K562 (cell line): ENCODE measurements around the gene UBR1. TPM values are rescaled to one million over a fixed set of nuclear protein-coding genes. Genes with fewer than 3 reads are reported as not detected.
A peak's percentile ranks its signal among the peaks of the same experiment; 100 is the strongest.
"Not testable (repeated sequence)": the region's sequence is repeated elsewhere in the genome, so short reads cannot be mapped to it uniquely, and the experiment has no call there.

Experiments used
- ATAC-seq: fragments of 200-7000 bp; cut with Tn5 transposase; 3 replicates; pipeline ENCODE4 v1.9.1; 2020; ENCODE audit warnings: moderate library complexity
- BruUV-seq: library from RNA; stranded (reverse); fragments of 400-500 nt; replicated peaks from 2 replicates; lab custom pipeline; 2021; lab: Mats Ljungman, UMichigan
- CTCF ChIA-PET: fragments of 300-600 bp; formaldehyde crosslinking; extraction: SDS; loops from one replicate; lab custom pipeline; 2021; ENCODE audit warnings: low intra/inter-chr PET ratio; lab: Yijun Ruan, JAX
- POLR2A ChIA-PET: fragments of 300-600, 350-650 bp; sonication (Branson Sonifier 250); formaldehyde crosslinking; extraction: SDS; loops from one replicate; lab custom pipeline; 2021; ENCODE audit warnings: antibody characterized with exemption, inconsistent platforms; lab: Yijun Ruan, JAX
- DNase-seq, 4 experiments: peaks; one replicate each; pipeline versions ENCODE4 v3.0.0 to v3.0.0-alpha.2; 2011 to 2018; ENCODE audit warnings: low spot score in 3 of 4, mixed read lengths in 3 of 4; ENCODE audit errors: extremely low read depth in 1 of 4
- FAIRE-seq: peaks from 2 replicates; lab custom pipeline; 2011; peaks lifted over from hg19 to GRCh38; lab: Jason Lieb, UNC
- H2AFZ ChIP-seq: 2 replicates; pipeline ENCODE4 v1.6.0; 2011; ENCODE audit warnings: low read depth, low read length, control low read depth, inconsistent platforms
- H3K27ac ChIP-seq: fragments of 200-600 bp; 3 replicates; pipeline ENCODE4 v1.8.0; 2011; ENCODE audit warnings: low read depth, mild to moderate bottlenecking, control low read depth, inconsistent platforms, low read length, moderate library complexity, mixed read lengths; ENCODE audit errors: extremely low read depth
- H3K27me3 ChIP-seq, 2 experiments: fragments of 300-600 bp in 1 of 2; 2 replicates in 1 of 2; 3 replicates in 1 of 2; pipeline versions ENCODE4 v1.6.0 to v1.8.0; 2011; ENCODE audit warnings: inconsistent platforms in 2 of 2, low read length in 2 of 2, mild to moderate bottlenecking in 1 of 2, mixed read lengths in 1 of 2, moderate library complexity in 1 of 2; ENCODE audit not compliant: control insufficient read depth in 2 of 2, insufficient read depth in 2 of 2
- H3K36me3 ChIP-seq: fragments of 300-600 bp; 3 replicates; pipeline ENCODE4 v1.8.0; 2011; ENCODE audit warnings: mild to moderate bottlenecking, low read length, inconsistent platforms; ENCODE audit not compliant: control insufficient read depth, insufficient read depth
- H3K4me1 ChIP-seq, 2 experiments: fragments of 200-600 bp in 1 of 2; replicated peaks in 1 of 2; 2 replicates in 1 of 2; 3 replicates in 1 of 2; pipeline versions ENCODE4 v1.5.1 to v1.8.0; 2011; ENCODE audit warnings: inconsistent platforms in 2 of 2, low read length in 2 of 2, mild to moderate bottlenecking in 1 of 2, mixed read lengths in 1 of 2, moderate library complexity in 1 of 2; ENCODE audit not compliant: control insufficient read depth in 2 of 2, insufficient read depth in 2 of 2
- H3K4me2 ChIP-seq: 2 replicates; pipeline ENCODE4 v1.6.1; 2011; ENCODE audit warnings: low read length, control low read depth, inconsistent platforms, mixed read lengths; ENCODE audit not compliant: insufficient read depth
- H3K4me3 ChIP-seq: fragments of 200-600 bp; sonication (generic), shearing (Covaris generic); 2 replicates; pipeline ENCODE4 v1.5.1; 2016; ENCODE audit warnings: control low read depth, inconsistent platforms
- H3K79me2 ChIP-seq: fragments of 200-600 bp; 3 replicates; pipeline ENCODE4 v1.8.0; 2011; ENCODE audit warnings: low read length, inconsistent platforms; ENCODE audit not compliant: control insufficient read depth, insufficient read depth
- H3K9ac ChIP-seq, 2 experiments: 2 replicates each; pipeline versions ENCODE4 v1.6.0 to v1.6.1; 2011; ENCODE audit warnings: low read depth in 2 of 2, low read length in 2 of 2, control low read depth in 1 of 2, inconsistent platforms in 1 of 2, mild to moderate bottlenecking in 1 of 2, mixed read lengths in 1 of 2; ENCODE audit not compliant: insufficient read depth in 1 of 2
- H3K9me1 ChIP-seq: one replicate; pipeline ENCODE4 v1.6.0; 2011; ENCODE audit warnings: inconsistent platforms, mild to moderate bottlenecking, low read length, moderate library complexity; ENCODE audit not compliant: control insufficient read depth, insufficient read depth
- H3K9me3 ChIP-seq: replicated peaks from 2 replicates; pipeline ENCODE4 v1.5.1; 2011; ENCODE audit warnings: low read depth, low read length, inconsistent platforms; ENCODE audit not compliant: control insufficient read depth, insufficient read depth
- H4K20me1 ChIP-seq: replicated peaks from 2 replicates; pipeline ENCODE4 v1.6.1; 2011; ENCODE audit warnings: low read length, inconsistent platforms, mixed read lengths; ENCODE audit not compliant: control insufficient read depth, insufficient read depth
- ASH1L ChIP-seq: fragments of 450-650 bp; IDR thresholded peaks from 2 replicates; pipeline ENCODE4 v1.6.1; 2018; ENCODE audit warnings: borderline replicate concordance, mild to moderate bottlenecking, low read depth; ENCODE audit not compliant: partially characterized antibody
- BCOR ChIP-seq: fragments of 450-650 bp; IDR thresholded peaks from 2 replicates; pipeline ENCODE4 v1.6.1; 2016
- CTBP1 ChIP-seq: fragments of 450-650 bp; IDR thresholded peaks from 2 replicates; pipeline ENCODE4 v1.6.1; 2016; ENCODE audit warnings: borderline replicate concordance
- KLF1 ChIP-seq: fragments of 450-650 bp; IDR thresholded peaks from 2 replicates; pipeline ENCODE4 v1.6.1; 2016; ENCODE audit warnings: missing genetic modification characterization, missing compliant biosample characterization
- MBD1 ChIP-seq: fragments of 250-450 bp; sonication (Bioruptor Pico); IDR thresholded peaks from 2 replicates; pipeline ENCODE4 v1.8.0; 2022; ENCODE audit warnings: inconsistent platforms
- MYBL2 ChIP-seq, 2 experiments: fragments of 450-650 bp in 1 of 2; sonication (generic) in 1 of 2; formaldehyde crosslinking in 1 of 2; IDR thresholded peaks; 2 replicates each; pipeline versions ENCODE4 v1.6.1 to v1.8.1; 2017 to 2022; ENCODE audit warnings: borderline replicate concordance in 1 of 2, inconsistent platforms in 1 of 2, low read depth in 1 of 2, mild to moderate bottlenecking in 1 of 2, missing genetic modification reagents in 1 of 2, moderate library complexity in 1 of 2
- NCOA6 ChIP-seq: fragments of 450-650 bp; IDR thresholded peaks from 2 replicates; pipeline ENCODE4 v1.6.1; 2017; ENCODE audit warnings: mild to moderate bottlenecking
- NFE2 ChIP-seq: IDR thresholded peaks from 2 replicates; pipeline ENCODE4 v1.6.1; 2014; ENCODE audit warnings: antibody characterized with exemption, low read depth
- ZNF23 ChIP-seq: fragments of 250-450 bp; sonication (Bioruptor Pico); IDR thresholded peaks from 2 replicates; pipeline ENCODE4 v1.4.0; 2020; ENCODE audit warnings: mild to moderate bottlenecking
- WGBS: fragments of 100-300 bp; shearing (Covaris generic); methylation state at CpG from one replicate; pipeline ENCODE4 v1.1.6; 2016; ENCODE audit warnings: low coverage, mixed read lengths; ENCODE audit not compliant: insufficient coverage; ENCODE audit errors: missing lambda C conversion rate; 5-methylcytosine and 5-hydroxymethylcytosine counted together
- in situ Hi-C: fragments of 300-500 bp; cut with MboI; formaldehyde crosslinking; loops from 4 replicates; pipeline ENCODE4 v1.15.0; 2018; ENCODE audit warnings: inconsistent platforms, mixed read lengths
- intact Hi-C: fragments of 100-400 bp; cut with micrococcal nuclease; formaldehyde crosslinking; loops from 2 replicates; pipeline ENCODE4 v1.14.2; 2022
- polyA plus RNA-seq, 8 experiments: library from polyadenylated mRNA; depleted of rRNA in 4 of 8; stranded (reverse) in 5 of 8; unstranded in 3 of 8; fragments of >200 nt; fragmentation: Nextera tagmentation in 2 of 8; fragmentation: Illumina TruSeq in 1 of 8; extraction: Ambion mirVana in 2 of 8; extraction: Trizol in 1 of 8; gene quantifications; 2 replicates each; pipeline versions ENCODE4 v1.2.1 to v1.2.3, GENCODE V29; 2011 to 2014; ENCODE audit warnings: inconsistent platforms in 1 of 8, missing spikeins in 1 of 8
- total RNA-seq, 7 experiments: library from RNA; depleted of rRNA in 6 of 7; stranded (reverse); fragments of >200 nt in 6 of 7; fragmentation: Illumina TruSeq in 2 of 7; extraction: Trizol in 2 of 7; gene quantifications; 2 replicates each; pipeline versions ENCODE4 v1.2.1 to v1.2.3, GENCODE V29; 2011 to 2021; ENCODE audit warnings: low replicate concordance in 1 of 7
- TF ChIP-seq, protein P1 (sequence below): sonication (generic); IDR thresholded peaks from 2 replicates; pipeline ENCODE4 v1.6.1; 2016

UBR1 gene
- total and polyA plus RNA-seq, 9 of the 15 experiments (the other 6 are each of a cell fraction or from before 2014, with no cell fraction given): 5.8 to 30.7 (median 15.3) TPM

GRCh38 chr15:42954291-42954690 lies 151.5 kb downstream of the UBR1 start (continued):
- TF ChIP-seq, protein P1, sequence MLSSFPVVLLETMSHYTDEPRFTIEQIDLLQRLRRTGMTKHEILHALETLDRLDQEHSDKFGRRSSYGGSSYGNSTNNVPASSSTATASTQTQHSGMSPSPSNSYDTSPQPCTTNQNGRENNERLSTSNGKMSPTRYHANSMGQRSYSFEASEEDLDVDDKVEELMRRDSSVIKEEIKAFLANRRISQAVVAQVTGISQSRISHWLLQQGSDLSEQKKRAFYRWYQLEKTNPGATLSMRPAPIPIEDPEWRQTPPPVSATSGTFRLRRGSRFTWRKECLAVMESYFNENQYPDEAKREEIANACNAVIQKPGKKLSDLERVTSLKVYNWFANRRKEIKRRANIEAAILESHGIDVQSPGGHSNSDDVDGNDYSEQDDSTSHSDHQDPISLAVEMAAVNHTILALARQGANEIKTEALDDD: peak; percentile 66
- TF ChIP-seq NFE2: peak; percentile 71
- no peak for TF ChIP-seq ZNF23 (CRISPR knock-in tag)
- no peak for TF ChIP-seq KLF1
- TF ChIP-seq MYBL2 (IDR thresholded peaks at IDR 0.05; ENCODE audit: low read depth): no peak
- no peak for TF ChIP-seq MYBL2 (CRISPR knock-in tag; IDR thresholded peaks at IDR 0.05; ENCODE audit: borderline replicate concordance)
- no peak for TF ChIP-seq CTBP1
- TF ChIP-seq NCOA6: no peak
- no peak for TF ChIP-seq ASH1L
- no peak for TF ChIP-seq MBD1 (CRISPR knock-in tag)

- H3K9me1 ChIP-seq, H2AFZ ChIP-seq, H3K4me3 ChIP-seq, POLR2A ChIA-PET, ATAC-seq, in situ Hi-C loops, H3K9ac ChIP-seq, FAIRE-seq, H4K20me1 ChIP-seq, H3K4me1 ChIP-seq, H3K27me3 ChIP-seq, H3K27ac ChIP-seq, intact Hi-C loops, H3K9me3 ChIP-seq, DNase-seq, CTCF ChIA-PET, BruUV-seq, H3K79me2 ChIP-seq, H3K4me2 ChIP-seq: not testable (repeated sequence)
- peaks cover 66% of the 10 kb centered on the region for H3K36me3 ChIP-seq
- WGBS: 100% methylated on average over 2 of the region's 3 CpGs
- TF ChIP-seq BCOR: peak; percentile 58
Measured at GRCh38 chr15:42948898-42949297, 156.9 kb downstream of the UBR1 start.
